ENCODE results near the gene CYP4F3. TPM values are rescaled to one million over a fixed set of nuclear protein-coding genes. Genes with fewer than 3 reads are reported as not detected.

CYP4F3 gene
- total RNA-seq, 1 donor from 2014 or later: not detected

- DNase-seq (ENCODE audit: low spot score in 2 of 2, unreplicated experiment in 2 of 2): no peak
- H3K27ac Mint-ChIP-seq: no peak overlapping the region
- no peaks in the 10 kb centered on the region for H3K27me3 Mint-ChIP-seq (ENCODE audit: low read depth)
- H3K36me3 Mint-ChIP-seq: no peaks in the 10 kb centered on the region
- peaks cover 50% of the 10 kb centered on the region for H3K9me3 Mint-ChIP-seq
- TF ChIP-seq CTCF (IDR thresholded peaks at IDR 0.05; ENCODE audit: unreplicated experiment): no peak
- H3K4me3 Mint-ChIP-seq: no peak overlapping the region
- H3K4me1 Mint-ChIP-seq: no peaks in the 10 kb centered on the region
Measured at GRCh38 chr19:15628236-15629002, 12.3 kb upstream of the CYP4F3 start.

GRCh38 chr19:15629003-15629880 is 11.5 kb upstream of the CYP4F3 start:
- no peak for DNase-seq (ENCODE audit: low spot score in 2 of 2, unreplicated experiment in 2 of 2)
- TF ChIP-seq CTCF (IDR thresholded peaks at IDR 0.05; ENCODE audit: unreplicated experiment): peak; percentile 55
- no peaks in the 10 kb centered on the region for H3K27me3 Mint-ChIP-seq (ENCODE audit: low read depth)
- H3K4me1 Mint-ChIP-seq: no peaks in the 10 kb centered on the region
- H3K36me3 Mint-ChIP-seq: no peaks in the 10 kb centered on the region
- H3K4me3 Mint-ChIP-seq: no peak overlapping the region
- peaks cover 55% of the 10 kb centered on the region for H3K9me3 Mint-ChIP-seq
- no peak overlapping the region for H3K27ac Mint-ChIP-seq

GRCh38 chr19:15631817-15632216 is 8.9 kb upstream of the CYP4F3 start:
- no peaks in the 10 kb centered on the region for H3K4me1 Mint-ChIP-seq
- H3K27ac Mint-ChIP-seq: no peak overlapping the region
- H3K36me3 Mint-ChIP-seq: no peaks in the 10 kb centered on the region
- H3K9me3 Mint-ChIP-seq: peaks cover 52% of the 10 kb centered on the region
- no peak overlapping the region for H3K4me3 Mint-ChIP-seq
- no peak for DNase-seq (ENCODE audit: low spot score in 2 of 2, unreplicated experiment in 2 of 2)
- no peak for TF ChIP-seq CTCF (IDR thresholded peaks at IDR 0.05; ENCODE audit: unreplicated experiment)
- H3K27me3 Mint-ChIP-seq (ENCODE audit: low read depth): no peaks in the 10 kb centered on the region

- no peaks in the 10 kb centered on the region for H3K27me3 Mint-ChIP-seq (ENCODE audit: low read depth)
- no peak for TF ChIP-seq CTCF (IDR thresholded peaks at IDR 0.05; ENCODE audit: unreplicated experiment)
- no peak overlapping the region for H3K4me3 Mint-ChIP-seq
- no peak overlapping the region for H3K27ac Mint-ChIP-seq
- H3K9me3 Mint-ChIP-seq: peaks cover 56% of the 10 kb centered on the region
- no peak for DNase-seq (ENCODE audit: low spot score in 2 of 2, unreplicated experiment in 2 of 2)
- H3K36me3 Mint-ChIP-seq: no peaks in the 10 kb centered on the region
- no peaks in the 10 kb centered on the region for H3K4me1 Mint-ChIP-seq
Measured at GRCh38 chr19:15633082-15633835, 7.4 kb upstream of the CYP4F3 start.

- TF ChIP-seq CTCF (IDR thresholded peaks at IDR 0.05; ENCODE audit: unreplicated experiment): no peak
- no peaks in the 10 kb centered on the region for H3K4me1 Mint-ChIP-seq
- no peak for DNase-seq (ENCODE audit: low spot score in 2 of 2, unreplicated experiment in 2 of 2)
- peaks cover 52% of the 10 kb centered on the region for H3K9me3 Mint-ChIP-seq
- H3K4me3 Mint-ChIP-seq: no peak overlapping the region
- no peaks in the 10 kb centered on the region for H3K36me3 Mint-ChIP-seq
- no peaks in the 10 kb centered on the region for H3K27me3 Mint-ChIP-seq (ENCODE audit: low read depth)
- no peak overlapping the region for H3K27ac Mint-ChIP-seq
Measured at GRCh38 chr19:15634105-15634504, 6.6 kb upstream of the CYP4F3 start.
